AG10803 (cell line): ENCODE results near the gene CAVIN2.

Experiments
- DNase-seq: peaks from one replicate; pipeline ENCODE4 v3.0.0; 2010; ENCODE audit warnings: low read depth
- H3K4me3 ChIP-seq: 2 replicates; pipeline ENCODE4 v1.5.1; 2011; ENCODE audit warnings: mild to moderate bottlenecking, low read length, control low read depth
- TF ChIP-seq, protein P1 (sequence below): conservative IDR thresholded peaks from 2 replicates; pipeline ENCODE4 v1.5.1; 2011; ENCODE audit warnings: mild to moderate bottlenecking, low read length, control low read depth, inconsistent platforms

Gene CAVIN2

DNA sequence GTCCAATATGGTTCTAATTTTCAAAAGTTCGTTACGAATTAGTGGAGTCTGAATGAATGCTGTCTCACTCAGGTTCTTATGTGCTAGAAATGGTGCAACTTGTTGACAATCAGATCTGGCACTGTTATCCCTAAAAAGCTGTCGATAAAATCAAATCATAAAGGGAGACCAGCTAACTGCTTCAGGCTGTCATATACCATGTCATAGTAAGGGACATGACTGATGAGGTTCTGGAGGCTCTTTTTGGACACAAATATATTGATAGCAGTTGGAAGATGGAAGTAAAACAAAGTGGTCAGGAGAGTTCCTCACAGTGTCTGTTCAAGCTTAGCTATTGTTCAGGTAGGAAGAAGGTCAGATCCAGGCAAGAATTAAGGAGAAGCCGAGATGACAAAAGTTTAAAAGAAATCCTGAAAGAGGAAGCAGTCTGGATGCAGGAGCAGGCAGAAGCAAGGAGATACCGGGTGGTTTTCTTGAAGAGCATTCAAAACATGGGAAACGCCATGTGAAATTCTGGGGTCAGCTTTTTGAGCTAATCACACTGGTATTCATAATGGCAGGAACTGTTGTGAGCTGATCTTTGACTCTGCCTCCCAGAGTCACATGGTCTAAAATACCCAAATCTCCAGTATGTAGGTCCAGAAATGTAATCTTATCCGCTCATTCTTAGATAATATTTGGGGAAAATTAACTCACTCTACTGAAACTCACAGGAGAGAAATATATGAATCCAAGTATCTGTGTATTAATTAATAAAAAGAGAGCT is 9.4 kb upstream of the CAVIN2 start:
- no peak for DNase-seq
- TF ChIP-seq, protein P1, sequence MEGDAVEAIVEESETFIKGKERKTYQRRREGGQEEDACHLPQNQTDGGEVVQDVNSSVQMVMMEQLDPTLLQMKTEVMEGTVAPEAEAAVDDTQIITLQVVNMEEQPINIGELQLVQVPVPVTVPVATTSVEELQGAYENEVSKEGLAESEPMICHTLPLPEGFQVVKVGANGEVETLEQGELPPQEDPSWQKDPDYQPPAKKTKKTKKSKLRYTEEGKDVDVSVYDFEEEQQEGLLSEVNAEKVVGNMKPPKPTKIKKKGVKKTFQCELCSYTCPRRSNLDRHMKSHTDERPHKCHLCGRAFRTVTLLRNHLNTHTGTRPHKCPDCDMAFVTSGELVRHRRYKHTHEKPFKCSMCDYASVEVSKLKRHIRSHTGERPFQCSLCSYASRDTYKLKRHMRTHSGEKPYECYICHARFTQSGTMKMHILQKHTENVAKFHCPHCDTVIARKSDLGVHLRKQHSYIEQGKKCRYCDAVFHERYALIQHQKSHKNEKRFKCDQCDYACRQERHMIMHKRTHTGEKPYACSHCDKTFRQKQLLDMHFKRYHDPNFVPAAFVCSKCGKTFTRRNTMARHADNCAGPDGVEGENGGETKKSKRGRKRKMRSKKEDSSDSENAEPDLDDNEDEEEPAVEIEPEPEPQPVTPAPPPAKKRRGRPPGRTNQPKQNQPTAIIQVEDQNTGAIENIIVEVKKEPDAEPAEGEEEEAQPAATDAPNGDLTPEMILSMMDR: no peak

DNA sequence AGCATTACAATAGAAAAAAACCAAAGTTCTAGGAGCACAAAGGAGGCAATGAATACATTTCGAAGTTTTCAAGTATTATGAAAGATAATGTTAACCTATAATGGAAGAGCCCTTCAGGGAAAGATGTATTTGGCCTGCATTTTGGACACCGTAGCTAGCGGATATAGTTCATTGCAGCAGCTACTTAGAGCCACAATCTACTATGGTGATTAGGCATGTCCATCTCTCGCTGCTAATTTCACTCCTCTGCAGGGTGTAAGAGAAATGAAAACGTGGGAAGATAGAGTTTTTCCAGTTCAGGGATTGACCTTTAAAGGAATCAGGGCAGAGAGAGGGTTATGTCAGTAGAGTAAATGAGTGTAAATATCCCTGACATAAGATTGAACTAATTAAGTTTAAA is 8.5 kb upstream of the CAVIN2 start:
- H3K4me3 ChIP-seq: no peak overlapping the region
- TF ChIP-seq, protein P1: no peak
- no peak for DNase-seq

More for the DNA sequence above, 9.4 kb upstream of the CAVIN2 start:
- H3K4me3 ChIP-seq: no peak overlapping the region

DNA sequence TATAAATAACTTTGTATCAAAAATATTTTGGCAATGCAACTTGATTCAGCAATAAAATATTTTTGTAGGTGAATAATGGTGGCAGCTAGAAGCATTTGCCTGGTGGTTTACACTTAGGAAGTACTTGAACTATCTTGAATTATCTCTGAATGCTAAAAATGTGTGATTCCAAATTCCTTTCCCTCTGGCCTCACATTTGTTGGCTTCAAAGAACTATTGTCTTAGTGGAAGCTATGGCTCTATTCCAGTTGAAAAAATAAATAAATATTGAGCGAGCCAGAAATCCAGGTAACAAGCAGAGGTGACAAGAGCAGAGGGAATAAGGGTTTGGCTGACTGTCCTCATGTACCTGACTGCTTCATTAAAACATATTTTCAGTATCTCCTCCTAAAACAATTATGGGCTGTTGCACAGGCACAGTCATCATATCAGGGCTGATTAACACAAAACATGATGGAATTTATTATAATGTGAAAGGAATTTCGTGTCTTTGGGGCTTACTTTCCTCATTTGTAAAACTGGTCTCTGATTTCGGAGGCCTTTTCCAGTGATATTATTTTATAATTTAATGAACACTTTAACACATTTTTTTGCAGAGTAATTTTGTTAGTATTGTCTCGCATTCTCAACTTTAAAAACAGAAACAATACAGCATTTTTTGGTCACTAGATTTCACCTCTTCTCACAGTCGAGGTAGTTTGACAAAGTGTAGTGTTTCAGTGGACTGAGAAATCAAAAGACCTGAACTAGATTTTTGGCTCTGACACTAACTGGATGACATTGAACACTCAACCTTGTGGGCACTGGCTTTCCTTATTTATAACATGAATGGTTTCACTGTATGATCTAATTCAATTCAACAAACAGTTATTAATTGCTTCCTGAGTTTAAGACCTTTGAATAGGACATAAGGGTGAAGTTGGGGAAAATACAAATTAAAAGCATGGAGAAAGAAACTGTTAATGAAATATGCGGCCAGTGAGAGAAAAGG is 7.8 kb upstream of the CAVIN2 start:
- peak; percentile 69 for DNase-seq
- TF ChIP-seq, protein P1: no peak

DNA sequence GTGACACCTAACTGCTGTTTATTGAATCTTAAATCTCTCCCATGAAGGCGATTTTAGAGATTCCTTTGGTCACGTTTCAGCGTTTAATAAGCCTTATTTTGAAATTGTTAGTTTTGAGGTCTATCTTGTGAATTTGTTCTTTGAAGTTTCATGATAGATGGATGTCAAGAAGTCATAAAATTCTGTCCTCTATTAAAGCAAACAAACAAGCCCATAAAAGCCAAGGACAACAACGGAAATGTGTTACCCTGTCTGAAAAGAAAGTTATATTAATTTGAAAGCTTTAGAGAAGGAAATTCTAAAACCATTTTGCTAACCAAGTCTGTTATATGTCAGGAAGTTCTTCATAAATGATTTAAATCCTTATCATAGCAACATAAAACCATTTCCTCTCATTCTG is 7.0 kb upstream of the CAVIN2 start:
- H3K4me3 ChIP-seq: no peak overlapping the region
- DNase-seq: no peak
- TF ChIP-seq, protein P1: no peak

More for the DNA sequence above, 7.8 kb upstream of the CAVIN2 start:
- no peak overlapping the region for H3K4me3 ChIP-seq

DNA sequence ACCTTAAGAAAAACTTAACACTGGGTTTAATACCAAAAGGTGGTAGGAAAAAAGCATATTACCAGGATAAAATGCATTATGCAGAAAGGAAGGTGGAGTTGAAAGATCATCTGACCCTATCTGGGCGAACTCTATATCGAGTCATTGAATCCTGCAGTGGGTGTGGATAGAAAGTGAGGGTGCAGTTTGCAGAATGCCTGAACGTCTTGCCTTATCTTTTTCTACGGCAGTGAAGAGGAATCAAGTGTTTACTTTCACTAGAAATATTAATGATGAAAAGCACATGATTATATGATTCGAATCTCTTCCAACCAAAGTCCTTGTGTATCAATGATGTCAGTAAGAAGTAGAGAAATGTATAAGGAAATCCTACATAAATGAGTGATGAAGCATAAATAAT is 4.3 kb upstream of the CAVIN2 start:
- TF ChIP-seq, protein P1: no peak
- DNase-seq: no peak
- H3K4me3 ChIP-seq: no peak overlapping the region

DNA sequence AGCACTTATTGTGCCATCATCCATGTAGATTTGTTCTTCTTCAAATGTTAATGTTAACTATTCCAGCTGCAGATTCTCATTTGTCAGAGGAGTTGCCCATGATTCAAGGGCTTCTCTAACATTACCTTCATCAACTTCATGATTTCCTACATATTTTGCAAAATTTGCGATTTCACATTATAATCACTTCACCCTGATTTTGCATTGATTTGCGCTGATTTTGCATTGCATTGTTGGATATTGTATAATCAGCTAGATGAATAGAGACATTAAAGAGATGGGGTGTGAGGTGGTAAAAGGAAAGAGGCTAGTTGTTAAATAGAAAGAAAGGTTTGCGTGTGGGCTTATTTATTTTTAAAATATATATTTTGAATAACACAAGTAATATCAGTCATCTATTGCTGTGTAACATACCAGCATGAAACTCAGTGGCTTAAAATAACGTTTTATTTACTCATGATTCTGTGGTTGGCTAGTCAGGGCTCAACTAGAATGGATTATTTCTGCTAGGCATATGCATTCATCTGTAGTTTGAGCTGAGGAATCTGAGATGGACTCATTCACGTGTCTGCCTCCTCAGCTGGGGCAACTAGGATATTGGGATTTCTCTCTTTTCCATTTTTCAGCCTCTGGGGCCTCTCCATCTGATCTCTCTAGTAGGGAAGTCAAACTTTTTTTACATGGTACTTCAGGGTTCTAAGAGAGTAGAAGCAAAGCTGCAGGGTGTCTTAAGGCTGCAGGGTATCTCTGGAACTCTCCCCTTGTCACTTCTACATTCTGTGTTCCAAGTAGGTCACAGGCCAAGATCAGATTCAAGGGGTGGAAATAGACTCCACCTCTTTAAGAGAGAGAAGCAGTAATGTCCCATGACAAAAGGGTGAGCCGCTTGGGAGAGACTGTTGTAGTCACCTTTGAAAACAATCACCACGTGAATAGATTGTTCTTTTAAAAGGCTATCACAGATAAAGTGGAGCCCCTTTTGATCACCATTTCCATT is 2.2 kb upstream of the CAVIN2 start:
- no peak for DNase-seq
- TF ChIP-seq, protein P1: no peak

More for the DNA sequence above, 2.2 kb upstream of the CAVIN2 start:
- no peak overlapping the region for H3K4me3 ChIP-seq
